ENCODE measurements around the gene PFN1.

- TF ChIP-seq POLR2A (IDR thresholded peaks at IDR 0.05; ENCODE audit: low read length) (no peak), GATA1 (IDR thresholded peaks at IDR 0.05; ENCODE audit: low read depth, low read length) (no peak)
Measured at GRCh38 chr17:4970273-4970672, 21.9 kb upstream of the PFN1 start.
